ENCODE measurements around the gene SPSB1.
A peak's percentile ranks its signal among the peaks of the same experiment; 100 is the strongest.

Gene SPSB1

DNA sequence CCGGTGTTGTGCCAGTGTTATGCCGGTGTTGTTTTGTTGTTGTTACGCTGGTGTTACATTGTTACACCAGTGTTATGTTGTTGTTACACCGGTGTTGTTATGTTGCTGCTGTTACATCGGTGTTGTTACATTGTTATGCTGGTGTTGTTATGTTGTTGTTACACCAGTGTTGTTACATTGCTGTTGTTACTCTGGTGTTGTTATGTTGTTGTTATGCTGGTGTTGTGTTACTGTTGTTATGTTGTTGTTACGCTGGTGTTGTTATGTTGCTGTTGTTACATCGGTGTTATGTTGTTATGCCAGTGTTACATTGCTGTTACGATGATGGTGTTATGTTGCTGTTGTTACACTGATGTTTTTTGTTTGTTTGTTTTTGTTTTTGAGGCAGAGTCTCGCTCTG, 34.1 kb upstream of the SPSB1 start:
- no peak for DNase-seq (ENCODE audit: low read depth in 3 of 3, low spot score in 1 of 3)

- no peak for DNase-seq (ENCODE audit: low read depth in 3 of 3, low spot score in 1 of 3)
Observed at GRCh38 chr1:9260059-9260766, 32.5 kb upstream of the SPSB1 start.

DNA sequence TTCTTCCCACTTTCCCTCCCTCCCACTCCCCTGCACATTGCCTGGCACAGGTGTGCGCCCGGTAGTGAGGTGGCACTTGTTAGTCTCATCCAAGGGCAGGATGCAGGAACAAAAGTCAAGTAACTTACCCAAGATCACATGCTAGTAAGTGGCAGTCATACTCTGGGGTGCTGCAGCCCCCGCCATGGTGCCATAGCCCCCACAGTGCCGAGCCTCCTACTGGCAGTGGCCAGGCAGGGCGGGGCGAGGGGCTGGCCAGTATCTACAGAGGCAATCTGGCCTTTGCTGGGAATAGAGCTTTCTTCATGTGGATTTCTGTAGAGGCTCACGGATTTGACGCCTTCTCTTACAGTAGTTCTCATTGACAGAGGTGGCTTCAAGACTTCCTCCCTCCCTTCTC, 31.2 kb upstream of the SPSB1 start:
- DNase-seq (ENCODE audit: low read depth in 3 of 3, low spot score in 1 of 3) = no peak

- no peak for DNase-seq (ENCODE audit: low read depth in 3 of 3, low spot score in 1 of 3)
Observed at GRCh38 chr1:9262096-9262986, 30.4 kb upstream of the SPSB1 start.

- no peak for DNase-seq (ENCODE audit: low read depth in 3 of 3, low spot score in 1 of 3)
Observed at GRCh38 chr1:9263276-9263855, 29.3 kb upstream of the SPSB1 start.

DNA sequence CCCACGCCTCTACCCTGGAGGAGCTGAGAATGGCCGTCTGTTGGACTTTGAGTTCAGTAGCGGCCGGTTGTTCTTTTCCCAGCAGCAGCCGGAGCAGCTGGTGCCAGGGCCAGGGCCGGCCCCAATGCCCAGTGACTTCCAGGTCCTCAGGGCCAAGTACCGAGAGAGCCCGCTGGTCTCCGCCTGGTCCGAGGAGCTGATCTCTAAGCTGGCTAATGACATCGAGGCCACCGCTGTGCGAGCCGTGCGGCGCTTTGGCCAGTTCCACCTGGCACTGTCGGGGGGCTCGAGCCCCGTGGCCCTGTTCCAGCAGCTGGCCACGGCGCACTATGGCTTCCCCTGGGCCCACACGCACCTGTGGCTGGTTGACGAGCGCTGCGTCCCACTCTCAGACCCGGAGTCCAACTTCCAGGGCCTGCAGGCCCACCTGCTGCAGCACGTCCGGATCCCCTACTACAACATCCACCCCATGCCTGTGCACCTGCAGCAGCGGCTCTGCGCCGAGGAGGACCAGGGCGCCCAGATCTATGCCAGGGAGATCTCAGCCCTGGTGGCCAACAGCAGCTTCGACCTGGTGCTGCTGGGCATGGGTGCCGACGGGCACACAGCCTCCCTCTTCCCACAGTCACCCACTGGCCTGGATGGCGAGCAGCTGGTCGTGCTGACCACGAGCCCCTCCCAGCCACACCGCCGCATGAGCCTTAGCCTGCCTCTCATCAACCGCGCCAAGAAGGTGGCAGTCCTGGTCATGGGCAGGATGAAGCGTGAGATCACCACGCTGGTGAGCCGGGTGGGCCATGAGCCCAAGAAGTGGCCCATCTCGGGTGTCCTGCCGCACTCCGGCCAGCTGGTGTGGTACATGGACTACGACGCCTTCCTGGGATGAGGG, 28.5 kb upstream of the SPSB1 start:
- DNase-seq (ENCODE audit: low read depth in 3 of 3, low spot score in 1 of 3) = no peak

GRCh38 chr1:9265037-9265436, 27.7 kb upstream of the SPSB1 start:
- DNase-seq (ENCODE audit: low read depth in 3 of 3, low spot score in 1 of 3) = no peak

- DNase-seq (ENCODE audit: low read depth in 3 of 3, low spot score in 1 of 3) = no peak
Observed at GRCh38 chr1:9265968-9266367, 26.7 kb upstream of the SPSB1 start.

DNA sequence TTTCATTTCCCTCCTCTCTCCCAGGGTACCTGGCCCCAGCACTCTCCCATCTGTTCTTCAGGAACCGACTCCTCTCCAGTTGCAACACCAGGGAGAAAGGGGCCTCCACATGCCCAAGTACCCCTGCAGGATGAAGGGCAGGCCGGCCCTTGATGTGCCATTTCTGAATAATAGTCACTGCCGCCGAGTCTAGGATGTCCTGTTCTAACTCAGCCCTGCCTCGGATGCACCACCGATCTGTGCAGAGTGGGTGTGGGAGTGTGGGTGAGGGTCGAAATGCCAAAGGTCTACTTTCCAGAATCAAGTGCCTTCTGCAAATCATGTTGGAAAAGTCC, 25.4 kb upstream of the SPSB1 start:
- no peak for DNase-seq (ENCODE audit: low read depth in 3 of 3, low spot score in 1 of 3)

GRCh38 chr1:9267827-9268581, 24.7 kb upstream of the SPSB1 start:
- no peak for DNase-seq (ENCODE audit: low read depth in 3 of 3, low spot score in 1 of 3)

GRCh38 chr1:9269078-9269501, 23.6 kb upstream of the SPSB1 start:
- no peak for DNase-seq (ENCODE audit: low read depth in 3 of 3, low spot score in 1 of 3)

DNA sequence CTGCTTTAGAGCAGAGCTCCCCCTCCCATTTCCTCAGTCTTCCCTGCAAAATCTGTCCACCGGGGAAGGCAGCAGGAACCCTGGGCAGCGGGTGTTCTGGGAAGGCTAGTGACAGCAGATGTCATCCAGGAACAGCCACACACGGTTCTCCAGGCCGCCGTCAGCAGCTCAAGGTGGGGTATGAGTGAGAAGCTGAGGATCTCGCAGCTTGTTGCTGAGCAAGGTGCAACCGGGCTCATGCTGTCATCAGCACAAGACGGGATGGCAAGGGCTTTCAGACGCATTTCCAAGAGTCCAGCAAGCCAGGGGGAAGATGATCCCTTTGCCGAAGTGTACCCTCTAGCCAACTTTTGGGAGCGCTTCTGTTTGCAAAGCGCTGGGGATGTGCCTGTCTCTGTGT, 23.0 kb upstream of the SPSB1 start:
- no peak for DNase-seq (ENCODE audit: low read depth in 3 of 3, low spot score in 1 of 3)

GRCh38 chr1:9270290-9270883, 22.3 kb upstream of the SPSB1 start:
- no peak for DNase-seq (ENCODE audit: low read depth in 3 of 3, low spot score in 1 of 3)

- no peak for DNase-seq (ENCODE audit: low read depth in 3 of 3, low spot score in 1 of 3)
Observed at GRCh38 chr1:9271283-9271682, 21.4 kb upstream of the SPSB1 start.

DNA sequence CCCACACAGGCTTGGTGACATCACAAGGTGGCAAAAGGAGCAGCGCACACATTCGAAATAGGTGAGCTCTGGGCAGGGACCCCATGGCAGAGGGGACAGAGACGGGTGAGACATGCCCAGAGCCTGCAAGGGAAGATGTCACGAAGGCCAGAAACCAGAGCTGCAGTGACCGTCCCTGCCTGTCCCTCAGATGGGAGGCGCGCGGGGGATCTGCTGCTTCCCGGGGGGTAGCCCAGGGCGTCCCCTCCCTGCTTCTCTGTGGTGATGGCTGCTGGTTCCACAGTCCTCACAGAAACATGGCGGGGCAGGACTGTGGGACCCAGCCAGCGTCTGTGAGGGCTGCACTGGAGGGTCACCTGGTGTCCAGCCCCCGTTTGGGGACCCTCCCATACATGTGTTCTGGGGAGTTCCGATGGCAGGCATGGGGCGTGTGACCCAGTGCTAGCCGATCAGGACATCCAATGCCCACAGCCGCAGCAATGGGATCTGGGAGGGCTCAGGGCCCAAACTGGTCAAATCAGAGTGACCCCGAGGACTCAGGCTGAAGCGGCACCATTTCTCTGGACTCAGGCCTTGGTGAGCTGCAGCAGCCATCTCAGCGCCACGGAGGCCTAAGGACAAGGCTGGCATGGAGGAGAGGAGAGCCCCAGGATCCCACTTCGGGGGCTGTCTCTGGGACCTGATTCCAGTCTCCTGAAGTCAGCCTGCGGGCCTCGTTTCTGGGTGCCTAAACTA, 20.7 kb upstream of the SPSB1 start:
- DNase-seq (ENCODE audit: low read depth in 3 of 3, low spot score in 1 of 3) = no peak

- DNase-seq (ENCODE audit: low read depth in 3 of 3, low spot score in 1 of 3) = no peak
Observed at GRCh38 chr1:9273177-9273576, 19.5 kb upstream of the SPSB1 start.

DNA sequence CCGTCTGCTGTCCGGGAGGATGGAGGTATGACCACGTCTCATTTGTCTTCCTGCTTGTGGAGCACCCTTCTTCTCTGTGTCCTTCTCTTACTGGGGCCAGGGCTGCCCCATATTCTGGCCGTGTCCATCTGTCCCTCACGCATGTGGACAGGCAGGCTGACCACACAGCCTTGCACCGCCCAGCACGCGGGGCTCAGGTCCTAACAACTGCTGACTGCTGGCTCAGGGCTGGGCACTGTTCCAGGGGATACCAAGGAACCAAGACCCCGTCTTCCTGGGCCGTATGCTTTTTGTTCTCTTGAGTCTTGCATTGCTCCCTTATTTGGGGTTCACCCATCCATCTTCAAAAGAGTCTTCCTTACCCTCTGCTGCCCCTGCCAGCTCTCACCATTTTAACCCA, 17.5 kb upstream of the SPSB1 start:
- DNase-seq (ENCODE audit: low read depth in 3 of 3, low spot score in 1 of 3) = no peak

DNA sequence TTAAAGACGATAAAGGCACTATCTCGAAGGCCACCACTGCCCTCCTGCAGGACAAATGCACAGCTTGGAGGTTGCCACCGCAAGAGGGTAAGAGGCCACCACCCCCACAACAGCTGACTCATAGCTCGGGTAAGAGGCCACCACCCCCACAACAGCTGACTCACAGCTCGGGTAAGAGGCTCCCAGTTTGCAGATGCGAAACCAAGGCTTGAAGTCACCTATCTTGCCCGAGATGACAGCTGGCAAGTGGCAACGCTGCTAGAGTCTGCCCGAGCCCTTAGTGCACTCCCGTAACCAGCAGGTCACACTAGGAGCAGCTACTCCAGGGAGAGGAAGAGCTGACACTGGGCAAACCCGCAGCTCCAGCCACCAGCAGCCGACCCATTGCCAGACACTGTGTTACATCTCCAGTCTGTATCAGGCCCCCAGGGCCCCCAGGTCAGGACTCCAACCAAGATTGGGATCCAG, 17.1 kb upstream of the SPSB1 start:
- peak in 2 of 3 donors; percentile 15 to 55 for DNase-seq (ENCODE audit: low read depth in 3 of 3, low spot score in 1 of 3)

DNA sequence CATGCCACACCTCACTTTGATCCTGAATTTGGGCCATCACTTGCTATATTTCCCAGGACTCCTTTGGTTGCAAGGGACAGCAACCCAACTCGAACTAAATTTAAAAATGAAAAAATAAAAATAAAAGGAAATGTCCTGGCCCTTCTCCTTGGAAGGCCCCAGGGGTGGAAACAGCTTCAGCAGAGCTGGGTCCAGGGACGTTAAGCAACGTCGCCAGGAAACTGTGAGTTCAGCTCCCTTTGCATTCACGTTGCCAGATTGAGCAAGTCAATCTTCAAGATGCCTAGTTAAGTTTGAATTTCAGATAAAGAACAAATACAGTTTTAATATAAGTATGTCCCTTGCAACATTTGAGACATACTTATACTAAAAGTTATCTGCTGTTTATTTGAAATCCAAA, 14.6 kb upstream of the SPSB1 start:
- DNase-seq (ENCODE audit: low read depth in 3 of 3, low spot score in 1 of 3) = no peak
